Neuronal stem cell (in vitro differentiated cells): ENCODE results near the gene EFNA5.

Experiments
- DNase-seq: peaks from one replicate; pipeline ENCODE4 v3.0.0-alpha.2; 2013; ENCODE audit warnings: low spot score
- H2AFZ ChIP-seq: one replicate; pipeline ENCODE4 v1.6.1; 2013; ENCODE audit warnings: mild to moderate bottlenecking, low read length, inconsistent platforms
- H2AK5ac ChIP-seq: 2 replicates; pipeline ENCODE4 v1.6.1; 2013; ENCODE audit warnings: low read depth, mild to moderate bottlenecking, inconsistent platforms, low read length, moderate library complexity, mixed read lengths
- H2BK120ac ChIP-seq: 2 replicates; pipeline ENCODE4 v1.6.1; 2013; ENCODE audit warnings: low read depth, mild to moderate bottlenecking, inconsistent platforms, low read length, moderate library complexity, mixed read lengths
- H2BK12ac ChIP-seq: one replicate; pipeline ENCODE4 v1.6.1; 2013; ENCODE audit warnings: low read length, inconsistent platforms
- H2BK15ac ChIP-seq: 2 replicates; pipeline ENCODE4 v1.6.1; 2013; ENCODE audit warnings: mild to moderate bottlenecking, low read length, inconsistent platforms, mixed read lengths
- H2BK5ac ChIP-seq: one replicate; pipeline ENCODE4 v1.6.1; 2013; ENCODE audit warnings: inconsistent platforms, mild to moderate bottlenecking, low read length, moderate library complexity
- H3K14ac ChIP-seq: one replicate; pipeline ENCODE4 v1.6.1; 2013; ENCODE audit warnings: low read length, inconsistent platforms
- H3K18ac ChIP-seq: 2 replicates; pipeline ENCODE4 v1.6.1; 2013; ENCODE audit warnings: low read length, inconsistent platforms
- H3K23ac ChIP-seq: 2 replicates; pipeline ENCODE4 v1.6.1; 2013; ENCODE audit warnings: low read depth, mild to moderate bottlenecking, mixed read lengths, low read length, inconsistent platforms; ENCODE audit not compliant: poor library complexity
- H3K27ac ChIP-seq: replicated peaks from 3 replicates; pipeline ENCODE4 v1.5.1; 2013; ENCODE audit warnings: low read length, inconsistent platforms
- H3K27me3 ChIP-seq, 3 experiments: 2 replicates each; pipeline ENCODE4 v1.6.1; 2013; ENCODE audit warnings: low read length in 3 of 3, mild to moderate bottlenecking in 2 of 3, inconsistent platforms in 1 of 3, low read depth in 1 of 3, mixed read lengths in 1 of 3, moderate library complexity in 1 of 3; ENCODE audit not compliant: control insufficient read depth in 3 of 3, insufficient read depth in 3 of 3
- H3K36me3 ChIP-seq, 2 donors: replicated peaks in 1 of 2; 2 replicates each; pipeline ENCODE4 v1.6.1; 2013; ENCODE audit warnings: low read length in 2 of 2; ENCODE audit not compliant: control insufficient read depth in 2 of 2, insufficient read depth in 2 of 2
- H3K4ac ChIP-seq: 2 replicates; pipeline ENCODE4 v1.6.1; 2013; ENCODE audit warnings: inconsistent platforms, mild to moderate bottlenecking, low read length, moderate library complexity
- H3K4me1 ChIP-seq, 2 donors: 1 replicate in 1 of 2; 2 replicates in 1 of 2; pipeline ENCODE4 v1.6.1; 2013; ENCODE audit warnings: low read length in 2 of 2, low read depth in 1 of 2; ENCODE audit not compliant: control insufficient read depth in 2 of 2, insufficient read depth in 1 of 2
- H3K4me2 ChIP-seq: one replicate; pipeline ENCODE4 v1.6.1; 2013; ENCODE audit warnings: mild to moderate bottlenecking, low read length, inconsistent platforms; ENCODE audit not compliant: insufficient read depth, poor library complexity, severe bottlenecking
- H3K4me3 ChIP-seq, 2 donors: 2 replicates each; pipeline ENCODE4 v1.5.1; 2013; ENCODE audit warnings: low read length in 2 of 2, mild to moderate bottlenecking in 2 of 2, inconsistent platforms in 1 of 2, moderate library complexity in 1 of 2
- H3K79me1 ChIP-seq: one replicate; pipeline ENCODE4 v1.6.1; 2013; ENCODE audit warnings: low read depth, mild to moderate bottlenecking, inconsistent platforms, low read length, moderate library complexity
- H3K9ac ChIP-seq: one replicate; pipeline ENCODE4 v1.6.1; 2013; ENCODE audit warnings: mild to moderate bottlenecking, low read depth, low read length, inconsistent platforms; ENCODE audit not compliant: poor library complexity
- H3K9me3 ChIP-seq, 2 donors: replicated peaks in 1 of 2; 2 replicates each; pipeline versions ENCODE3 to v1.6.1; 2013; ENCODE audit warnings: low read length in 2 of 2, mild to moderate bottlenecking in 2 of 2, inconsistent platforms in 1 of 2, low read depth in 1 of 2, mixed read lengths in 1 of 2, moderate library complexity in 1 of 2; ENCODE audit not compliant: control insufficient read depth in 2 of 2, insufficient read depth in 1 of 2
- H4K8ac ChIP-seq: one replicate; pipeline ENCODE4 v1.6.1; 2013; ENCODE audit warnings: low read depth, mild to moderate bottlenecking, inconsistent platforms, low read length, moderate library complexity
- H4K91ac ChIP-seq: one replicate; pipeline ENCODE4 v1.6.1; 2013; ENCODE audit warnings: low read length, low read depth, mild to moderate bottlenecking, inconsistent platforms; ENCODE audit not compliant: poor library complexity
- WGBS, 2 donors: extraction: QIAGEN DNeasy Blood & Tissue Kit; methylation state at CpG; one replicate each; pipeline ENCODE4 v1.1.7; 2013; ENCODE audit warnings: missing lambda C conversion rate in 2 of 2, mixed read lengths in 1 of 2; ENCODE audit not compliant: insufficient read length in 2 of 2, insufficient replicate concordance in 1 of 2; ENCODE audit errors: extremely low coverage in 2 of 2; 5-methylcytosine and 5-hydroxymethylcytosine counted together

EFNA5 gene

DNA sequence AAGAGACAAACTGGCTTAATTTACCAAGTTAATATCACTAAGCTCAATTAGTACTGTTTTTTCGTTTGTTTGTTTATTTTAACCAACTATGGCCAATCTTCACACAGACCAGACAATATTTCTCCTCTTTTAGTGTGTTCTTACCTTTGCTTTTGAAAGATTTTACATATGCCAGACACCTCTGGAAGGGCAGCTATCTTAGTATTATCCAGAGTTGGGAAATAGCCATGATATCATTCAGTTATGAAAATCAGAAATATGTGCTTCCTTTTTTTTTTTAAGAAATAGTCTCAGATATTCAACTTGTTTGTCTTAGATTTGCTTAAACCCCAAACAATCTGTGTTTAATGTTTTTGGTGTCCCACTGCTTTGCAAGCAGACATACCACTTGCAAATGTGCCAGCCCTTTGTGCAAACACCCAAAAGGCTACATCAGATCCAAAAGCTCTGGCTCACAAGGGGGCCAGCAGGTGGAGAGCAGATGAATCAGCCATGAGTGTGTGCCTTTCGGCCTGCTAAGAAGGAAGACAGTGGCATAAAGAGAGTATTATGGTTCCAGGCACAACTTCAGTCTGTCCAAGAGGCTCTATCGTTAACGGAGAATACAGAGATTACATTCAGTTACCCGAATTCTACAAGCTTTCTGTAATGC lies 147.6 kb downstream of the EFNA5 start:
- H3K79me1 ChIP-seq: no peaks in the 10 kb centered on the region
- no peak overlapping the region for H4K91ac ChIP-seq
- no CpG with 5 or more reads among the region's 5 CpGs for WGBS, 2 donors
- no peak overlapping the region for H2BK15ac ChIP-seq
- H2BK120ac ChIP-seq: no peak overlapping the region
- no peak overlapping the region for H3K4ac ChIP-seq
- H4K8ac ChIP-seq: no peak overlapping the region
- no peak overlapping the region for H3K14ac ChIP-seq
- no peak overlapping the region for H2BK5ac ChIP-seq
- H2AK5ac ChIP-seq: no peak overlapping the region
- no peak overlapping the region for H3K4me3 ChIP-seq
- DNase-seq: no peak
- peaks cover 13 to 30% of the 10 kb centered on the region in 2 donors for H3K4me1 ChIP-seq
- H3K9me3 ChIP-seq: no peaks in the 10 kb centered on the region
- H3K9ac ChIP-seq: no peak overlapping the region
- no peak overlapping the region for H3K18ac ChIP-seq
- H3K27me3 ChIP-seq: no peaks in the 10 kb centered on the region
- H2AFZ ChIP-seq: no peak overlapping the region
- H3K27ac ChIP-seq: no peak overlapping the region
- H3K36me3 ChIP-seq: no peaks in the 10 kb centered on the region
- H2BK12ac ChIP-seq: no peak overlapping the region
- H3K23ac ChIP-seq: no peak overlapping the region
- no peak overlapping the region for H3K4me2 ChIP-seq

DNA sequence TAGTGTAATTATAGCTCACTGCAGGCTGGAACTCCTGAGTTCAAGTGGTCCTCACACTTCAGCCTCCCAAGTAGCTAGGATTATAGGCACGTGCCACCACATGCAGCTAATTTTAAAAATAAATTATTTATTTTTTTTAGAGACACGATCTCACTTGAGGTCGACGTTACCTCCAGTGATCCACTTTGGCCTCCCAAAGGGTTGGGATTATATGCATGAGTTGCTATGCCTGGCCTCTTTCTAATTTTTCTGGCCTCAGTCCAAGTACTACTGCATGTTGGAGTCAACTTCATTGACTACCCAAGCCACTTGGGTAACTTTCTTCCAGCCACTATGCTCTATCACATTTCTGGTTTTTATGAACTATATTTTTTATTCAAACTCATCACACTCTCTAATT lies 148.3 kb downstream of the EFNA5 start:
- H3K14ac ChIP-seq: no peak overlapping the region

DNA sequence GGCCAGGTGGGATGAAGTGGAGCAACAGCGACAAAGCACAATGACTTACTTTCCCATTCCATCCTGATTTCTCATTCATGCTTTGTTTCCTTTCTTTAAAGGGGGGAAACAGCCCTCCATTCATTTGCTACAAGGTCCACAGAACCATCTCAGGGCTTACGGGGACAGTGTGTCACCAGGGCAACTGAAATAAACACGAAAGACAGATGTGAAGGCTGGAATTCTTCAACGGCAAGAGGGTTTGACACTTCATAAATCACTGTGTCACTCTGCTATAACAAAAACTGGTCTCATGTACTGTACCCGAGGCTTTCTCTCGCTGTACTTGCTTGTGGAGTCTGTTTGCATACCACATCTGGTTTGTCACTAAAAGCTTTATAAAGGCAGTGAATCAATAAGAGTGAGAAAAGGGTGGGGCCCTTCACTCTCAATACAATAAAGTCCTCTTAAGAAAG lies 150.8 kb downstream of the EFNA5 start:
- peaks cover 0 to 10% of the 10 kb centered on the region in 2 donors for H3K36me3 ChIP-seq
- peak; percentile 44 for DNase-seq
- no peak overlapping the region for H2BK15ac ChIP-seq
- H2AFZ ChIP-seq: no peak overlapping the region
- H3K23ac ChIP-seq: no peak overlapping the region
- H3K18ac ChIP-seq: no peak overlapping the region
- no peak overlapping the region for H3K9ac ChIP-seq
- H3K4me2 ChIP-seq: no peak overlapping the region
- no peak overlapping the region for H3K4me3 ChIP-seq
- H2BK120ac ChIP-seq: no peak overlapping the region
- no CpG with 5 or more reads among the region's 6 CpGs for WGBS, 2 donors
- no peak overlapping the region for H4K91ac ChIP-seq
- no peak overlapping the region for H2AK5ac ChIP-seq
- no peak overlapping the region for H3K4ac ChIP-seq
- H2BK12ac ChIP-seq: no peak overlapping the region
- H3K27me3 ChIP-seq: no peaks in the 10 kb centered on the region
- peaks cover 13 to 39% of the 10 kb centered on the region in 2 donors for H3K4me1 ChIP-seq
- H3K14ac ChIP-seq: no peak overlapping the region
- H4K8ac ChIP-seq: no peak overlapping the region
- H2BK5ac ChIP-seq: no peak overlapping the region
- no peak overlapping the region for H3K27ac ChIP-seq
- H3K9me3 ChIP-seq: no peaks in the 10 kb centered on the region
- H3K79me1 ChIP-seq: no peaks in the 10 kb centered on the region

More for the DNA sequence above, 148.3 kb downstream of the EFNA5 start:
- no peak overlapping the region for H2BK12ac ChIP-seq
- H4K91ac ChIP-seq: no peak overlapping the region
- H3K18ac ChIP-seq: no peak overlapping the region
- no peak overlapping the region for H3K9ac ChIP-seq
- no peak overlapping the region for H3K27ac ChIP-seq
- no peak overlapping the region for H2BK5ac ChIP-seq
- no peak overlapping the region for H4K8ac ChIP-seq
- H3K79me1 ChIP-seq: no peaks in the 10 kb centered on the region
- DNase-seq: no peak
- H3K4me3 ChIP-seq: no peak overlapping the region
- peaks cover 13 to 36% of the 10 kb centered on the region in 2 donors for H3K4me1 ChIP-seq
- H3K36me3 ChIP-seq: no peaks in the 10 kb centered on the region
- H2BK15ac ChIP-seq: no peak overlapping the region
- no peak overlapping the region for H3K4ac ChIP-seq
- no CpG with 5 or more reads among the region's 4 CpGs for WGBS, 2 donors
- no peak overlapping the region for H2AFZ ChIP-seq
- H3K27me3 ChIP-seq: no peaks in the 10 kb centered on the region
- no peak overlapping the region for H3K4me2 ChIP-seq
- no peak overlapping the region for H2AK5ac ChIP-seq
- no peaks in the 10 kb centered on the region for H3K9me3 ChIP-seq
- no peak overlapping the region for H3K23ac ChIP-seq
- no peak overlapping the region for H2BK120ac ChIP-seq

DNA sequence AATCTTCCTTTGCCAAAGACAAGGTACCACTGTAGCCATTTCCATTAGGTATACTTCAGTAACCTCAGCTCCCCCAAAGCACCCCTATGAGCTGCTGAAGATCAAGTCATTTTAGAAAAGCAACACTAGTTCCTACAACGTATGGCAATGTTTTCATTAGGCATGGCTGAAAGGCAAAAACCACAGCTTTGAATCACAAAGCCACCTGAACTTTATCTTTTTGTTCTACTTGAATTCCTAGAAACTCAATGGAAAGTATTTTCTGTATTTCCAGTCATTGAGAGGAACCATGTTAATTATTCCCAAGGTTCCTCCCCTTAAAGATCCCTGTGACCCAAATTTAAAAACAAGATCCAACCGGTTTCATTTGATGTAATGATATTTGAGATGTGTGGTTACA lies 152.1 kb downstream of the EFNA5 start:
- no peak overlapping the region for H3K4me2 ChIP-seq
- H2BK12ac ChIP-seq: no peak overlapping the region
- DNase-seq: no peak
- peaks cover 0 to 13% of the 10 kb centered on the region in 2 donors for H3K36me3 ChIP-seq
- no peak overlapping the region for H4K91ac ChIP-seq
- H3K4me1 ChIP-seq: peaks cover 19 to 50% of the 10 kb centered on the region in 2 donors
- H3K9ac ChIP-seq: no peak overlapping the region
- no peak overlapping the region for H2AFZ ChIP-seq
- no peak overlapping the region for H2AK5ac ChIP-seq
- no peak overlapping the region for H4K8ac ChIP-seq
- no peaks in the 10 kb centered on the region for H3K79me1 ChIP-seq
- H3K14ac ChIP-seq: no peak overlapping the region
- no peak overlapping the region for H3K4ac ChIP-seq
- peak overlapping the region; percentile 44 for H3K27ac ChIP-seq
- H3K27me3 ChIP-seq: no peaks in the 10 kb centered on the region
- H2BK5ac ChIP-seq: no peak overlapping the region
- no peak overlapping the region for H3K18ac ChIP-seq
- H3K9me3 ChIP-seq: no peaks in the 10 kb centered on the region
- H3K4me3 ChIP-seq: no peak overlapping the region
- H2BK120ac ChIP-seq: no peak overlapping the region
- H3K23ac ChIP-seq: no peak overlapping the region
- H2BK15ac ChIP-seq: no peak overlapping the region
- WGBS, 2 donors: no CpG with 5 or more reads among the region's 2 CpGs
